ENCODE data around the gene SH2D4B. TPM values are rescaled to one million over a fixed set of nuclear protein-coding genes. Genes with fewer than 3 reads are reported as not detected.
A peak's percentile ranks its signal among the peaks of the same experiment; 100 is the strongest.

Gene SH2D4B
- total RNA-seq, 3 donors from 2014 or later, result 0.15 to 0.16 TPM; not detected in 1

GRCh38 chr10:80694930-80695329, 157.2 kb downstream of the SH2D4B start:
- H3K4me1 ChIP-seq, result no peaks in the 10 kb centered on the region
- H3K27ac ChIP-seq, result peak overlapping the region; percentile 29 to 32
- H3K36me3 ChIP-seq, result no peaks in the 10 kb centered on the region
- TF ChIP-seq POLR2A (IDR thresholded peaks at IDR 0.05), result no peak
- TF ChIP-seq CTCF (IDR thresholded peaks at IDR 0.05), result no peak
- no peak for TF ChIP-seq POLR2AphosphoS5 (IDR thresholded peaks at IDR 0.05)
- H3K4me3 ChIP-seq, result no peak overlapping the region
- DNase-seq (ENCODE audit: low spot score in 2 of 2), result no peak
- H3K9me3 ChIP-seq, result no peaks in the 10 kb centered on the region
- no peaks in the 10 kb centered on the region for H3K27me3 ChIP-seq
- intact Hi-C loops (cut with DNase I; ENCODE audit: low total_unique reads), result no loop called here

Other genes starting within 250 kb of the SH2D4B start
- gene MAT1A, start 248.2 kb upstream of the SH2D4B start, total RNA-seq, result under 1 TPM in 2 of 3 donors, not detected in 1; 0.29 to 0.98 TPM
- not detected for gene DYDC1, start 181.1 kb upstream of the SH2D4B start, total RNA-seq
- gene DYDC2, start 181.1 kb upstream of the SH2D4B start, total RNA-seq, result under 1 TPM in 1 of 3 donors, not detected in 2; 0.32 TPM
- 100 to 1,000 TPM in 1 of 3 donors, 10 to 100 TPM in 2; 82.3 to 547 (median 88.4) TPM for gene PRXL2A, start 129.4 kb upstream of the SH2D4B start, total RNA-seq
- 10 to 100 TPM; 52.8 to 76.8 (median 74.8) TPM for gene TSPAN14, start 83.6 kb upstream of the SH2D4B start, total RNA-seq

Data from breast epithelium (tissue), 4 donors.